HG02970 (cell line): Measurements from ENCODE around the gene PLSCR2.
A peak's percentile ranks its signal among the peaks of the same experiment; 100 is the strongest.
"Not testable (repeated sequence)": the region's sequence is repeated elsewhere in the genome, so short reads cannot be mapped to it uniquely, and the experiment has no call there.

ENCODE experiments used
- ATAC-seq: cut with Tn5 transposase; IDR thresholded peaks from one replicate; pipeline ENCODE4 v1.9.1; 2021; ENCODE audit warnings: mild to moderate bottlenecking, moderate library complexity, moderate number of reproducible peaks; ENCODE audit not compliant: unreplicated experiment, low FRiP score

The PLSCR2 gene, protein sequence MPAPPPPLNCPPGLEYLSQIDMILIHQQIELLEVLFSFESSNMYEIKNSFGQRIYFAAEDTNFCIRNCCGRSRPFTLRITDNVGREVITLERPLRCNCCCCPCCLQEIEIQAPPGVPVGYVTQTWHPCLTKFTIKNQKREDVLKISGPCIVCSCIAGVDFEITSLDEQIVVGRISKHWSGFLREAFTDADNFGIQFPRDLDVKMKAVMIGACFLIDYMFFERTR

DNA sequence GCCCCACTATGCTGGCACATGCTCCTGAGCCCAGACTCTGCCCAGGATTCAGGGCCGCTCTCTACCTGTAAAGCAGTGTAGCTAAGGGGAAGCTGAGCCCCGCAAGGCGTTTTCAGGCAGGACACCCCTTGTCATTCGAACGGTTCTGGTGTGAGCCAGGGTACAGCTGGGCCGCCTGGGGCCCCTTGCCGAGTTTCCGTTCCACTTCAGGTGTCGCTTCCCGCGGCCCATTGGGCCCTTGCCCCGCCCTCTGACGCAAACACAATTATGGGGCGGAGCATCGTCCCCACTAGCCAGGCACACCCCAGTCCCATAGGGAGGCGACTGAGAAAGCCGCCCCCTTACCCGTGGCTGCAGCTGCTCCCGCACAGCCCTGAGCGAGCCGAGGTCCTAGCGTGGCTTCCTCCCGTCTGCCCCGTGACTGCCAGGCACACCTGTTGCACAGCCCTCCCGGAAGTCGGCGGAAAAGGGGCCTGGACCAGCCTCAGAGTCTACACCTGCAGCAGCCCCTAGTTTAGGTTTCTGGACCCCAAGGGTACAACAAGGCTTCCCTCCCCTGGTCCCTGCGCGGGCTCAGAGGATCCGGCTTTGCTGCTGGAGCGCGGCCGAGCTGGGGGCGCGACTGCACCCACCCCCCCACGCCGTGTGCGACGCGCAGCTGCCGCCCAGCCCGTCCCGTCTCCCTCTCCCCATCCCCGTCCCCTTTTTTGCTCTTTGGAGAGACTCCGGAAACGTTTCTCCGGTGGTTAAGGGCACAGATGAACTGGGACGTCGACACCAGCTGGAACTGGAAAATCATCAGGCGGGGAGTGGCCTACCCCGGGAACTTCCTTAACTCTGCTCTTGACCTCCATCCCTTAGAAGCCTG is at the start of gene PLSCR2:
Gene PLSCR2 (minus strand): TSS at position 412 of the 868 bp plus-strand sequence. CDS start 9,657 bp downstream, outside the sequence.
- ATAC-seq: peak; percentile 97

DNA sequence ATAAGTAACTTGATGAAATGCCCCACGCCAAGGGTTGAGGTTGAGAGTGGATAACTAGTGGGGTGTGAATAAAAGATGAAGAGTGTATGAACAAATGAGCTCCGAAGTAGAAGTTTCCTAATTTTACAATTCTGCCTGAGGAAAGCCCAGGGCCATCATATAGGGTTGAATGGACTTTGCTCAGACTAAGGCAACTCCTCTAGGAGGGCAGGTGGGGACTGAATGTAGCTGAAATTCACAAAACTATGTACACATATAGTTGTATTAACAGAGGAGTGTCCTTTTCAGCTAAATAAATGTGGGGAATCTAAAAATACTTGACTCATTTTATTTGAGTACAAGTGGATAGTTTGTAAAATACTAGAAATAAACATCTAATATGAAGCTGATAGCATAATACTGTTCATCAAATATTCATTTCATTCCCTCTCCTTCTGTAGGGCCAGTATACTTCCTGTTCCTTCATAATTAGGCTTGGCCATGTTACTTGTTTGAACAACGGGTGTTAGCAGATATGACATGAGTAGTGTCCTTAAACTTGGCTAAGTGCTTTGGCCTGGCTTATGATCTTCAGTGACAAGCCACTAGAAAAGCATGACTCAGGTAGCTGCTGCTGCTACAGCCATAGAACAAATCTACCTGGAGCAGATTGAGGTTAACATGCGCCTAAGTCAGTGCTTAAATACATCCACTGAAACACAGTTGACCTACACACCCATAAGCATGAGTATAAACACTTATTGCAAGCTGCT is 48.5 kb upstream of the PLSCR2 start:
- ATAC-seq: no peak

DNA sequence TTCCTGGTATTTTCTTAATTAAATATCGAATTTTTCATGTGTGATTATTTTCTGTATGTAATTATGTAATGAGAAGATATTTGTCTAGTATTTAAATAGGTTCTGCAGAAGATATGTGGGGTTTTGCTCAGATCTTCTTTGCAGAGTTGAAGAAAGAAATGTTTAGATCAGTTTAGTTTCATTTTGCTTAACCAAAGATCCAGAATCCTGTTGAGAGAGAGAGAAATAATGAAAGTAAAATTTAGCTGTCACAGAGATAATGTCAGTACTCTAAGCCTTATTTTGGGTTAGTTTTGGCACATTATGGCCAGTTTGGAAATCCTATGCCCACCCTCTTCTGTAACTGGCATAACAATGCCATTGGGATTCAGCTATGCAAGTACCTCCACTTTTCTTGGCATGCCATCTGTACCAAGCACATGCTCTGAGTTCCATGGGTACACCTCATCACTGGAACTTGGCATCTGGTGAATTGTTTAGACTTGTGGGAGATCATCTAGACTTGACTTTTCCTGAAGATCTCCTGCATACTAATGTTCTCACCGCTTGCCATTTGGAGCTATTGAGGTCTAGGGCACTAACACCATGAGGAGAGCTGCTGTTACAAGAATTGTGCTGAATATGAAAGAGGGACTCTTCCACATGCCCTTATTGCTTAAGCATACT is 44.2 kb upstream of the PLSCR2 start:
- no peak for ATAC-seq

DNA sequence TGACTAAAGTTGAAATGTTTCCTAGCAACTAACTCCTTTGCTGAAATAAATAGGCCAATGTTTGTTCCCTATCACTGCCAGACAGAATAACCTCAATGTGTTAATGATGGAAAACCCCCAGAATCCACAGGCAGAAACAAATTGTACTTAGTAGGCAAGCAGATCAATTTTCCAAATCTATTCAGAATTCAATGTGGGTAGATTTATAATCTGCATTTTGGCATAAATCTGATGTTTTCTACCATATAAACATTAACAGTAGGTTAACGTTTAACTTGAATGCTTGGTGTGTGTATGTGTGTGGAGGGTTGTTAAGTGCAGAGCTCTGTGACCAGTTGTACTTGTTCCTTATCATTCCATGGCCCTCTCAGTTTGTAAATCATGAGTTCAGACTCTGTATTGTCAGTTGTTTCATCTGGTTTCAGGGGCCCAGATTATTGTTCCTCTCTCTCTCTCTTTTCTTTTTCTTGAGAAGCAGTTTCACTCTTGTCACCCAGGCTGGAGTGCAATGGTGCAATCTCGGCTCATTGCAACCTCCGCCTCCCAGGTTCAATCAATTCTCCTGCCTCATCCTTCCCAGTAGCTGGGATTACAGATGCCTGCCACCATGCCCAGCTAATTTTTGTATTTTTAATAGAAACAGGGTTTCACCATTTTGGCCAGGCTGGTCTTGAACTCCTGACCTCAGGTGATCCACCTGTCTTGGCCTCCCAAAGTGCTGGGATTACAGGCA is 42.2 kb upstream of the PLSCR2 start:
- no peak for ATAC-seq

DNA sequence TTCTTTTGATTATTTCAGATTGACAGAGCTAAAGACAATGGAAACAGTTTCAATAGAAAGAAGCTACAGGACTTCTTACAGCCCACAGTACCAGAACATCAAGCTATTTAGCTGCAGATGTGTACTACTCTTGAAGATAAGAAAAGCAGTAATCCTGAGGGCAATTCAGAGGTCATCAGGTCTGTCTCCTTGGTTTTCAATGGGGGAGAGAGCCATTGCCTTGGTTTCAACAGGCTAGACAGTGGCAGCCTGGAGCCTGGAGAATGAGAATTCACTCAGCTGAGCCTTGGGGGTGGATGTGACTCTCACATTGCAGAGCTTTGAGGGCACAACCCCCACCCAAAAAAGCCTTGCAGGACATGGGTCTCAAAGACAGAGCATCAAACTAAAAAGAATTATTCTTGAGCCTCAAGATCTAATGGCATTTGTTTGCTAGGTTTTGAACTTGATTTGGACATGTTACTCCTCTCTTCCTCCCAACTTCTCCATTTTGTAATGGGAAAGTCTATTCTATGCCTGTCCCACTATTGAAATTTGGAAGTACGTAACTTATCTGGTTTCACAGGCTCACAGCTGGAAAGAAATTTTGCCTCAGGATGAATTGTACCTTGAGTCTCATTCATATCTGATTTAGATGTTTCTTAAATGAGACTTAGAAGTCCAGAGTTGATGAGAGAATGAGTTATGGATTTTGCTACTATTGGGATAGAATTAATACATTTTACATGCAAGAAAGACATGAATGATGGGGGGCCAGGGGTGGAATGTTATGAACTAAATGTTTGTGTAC is 38.2 kb upstream of the PLSCR2 start:
- no peak for ATAC-seq

DNA sequence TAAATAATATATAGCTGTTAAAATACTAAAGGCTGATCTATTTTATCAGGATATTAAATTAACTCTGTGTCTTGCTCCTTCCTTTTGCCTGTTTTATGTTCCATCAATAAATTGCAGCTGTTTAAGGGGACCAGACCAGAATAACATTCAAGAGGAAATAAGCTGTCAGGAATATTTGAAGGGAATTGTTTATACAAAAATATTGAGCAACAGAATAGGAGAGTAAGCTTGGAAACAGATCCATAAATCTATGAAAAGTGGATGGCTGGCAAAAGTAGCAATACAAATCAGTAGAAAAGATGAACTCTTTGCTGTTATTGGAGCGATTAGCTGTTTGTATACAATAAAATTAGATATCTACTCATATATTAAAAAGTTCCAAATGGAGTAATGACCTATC is 36.2 kb upstream of the PLSCR2 start:
- no peak for ATAC-seq

DNA sequence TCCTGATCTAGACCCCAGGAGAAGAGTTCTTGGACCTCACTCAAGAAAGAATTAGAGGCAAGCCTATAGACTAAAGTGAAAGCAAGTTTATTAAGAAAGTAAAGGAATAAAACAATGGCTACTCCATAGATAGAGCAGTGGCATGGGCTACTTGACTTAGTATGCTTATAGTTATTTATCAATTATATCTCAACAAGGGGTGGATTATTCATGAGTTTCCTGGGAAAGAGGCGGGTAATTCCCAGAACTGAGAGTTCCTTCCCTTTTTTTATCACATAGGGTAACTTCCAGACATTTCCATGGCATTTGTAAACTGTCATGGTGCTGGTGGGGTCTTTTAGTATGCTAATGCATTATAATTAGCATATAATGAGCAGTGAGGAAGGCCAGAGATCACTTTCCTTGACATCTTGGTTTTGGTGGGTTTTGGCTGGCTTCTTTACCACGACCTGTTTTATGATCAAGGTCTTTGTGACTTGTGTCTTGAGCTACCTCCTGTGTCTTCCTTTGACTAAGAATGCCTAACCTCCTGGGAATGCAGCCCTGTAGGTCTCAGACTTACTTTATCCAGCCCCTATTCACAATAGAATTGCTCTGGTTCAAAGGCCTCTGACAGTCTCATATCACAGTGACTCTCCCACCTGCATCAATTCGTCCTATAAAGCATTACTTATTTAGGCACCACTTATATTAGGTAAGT is 35.3 kb upstream of the PLSCR2 start:
- no peak for ATAC-seq

DNA sequence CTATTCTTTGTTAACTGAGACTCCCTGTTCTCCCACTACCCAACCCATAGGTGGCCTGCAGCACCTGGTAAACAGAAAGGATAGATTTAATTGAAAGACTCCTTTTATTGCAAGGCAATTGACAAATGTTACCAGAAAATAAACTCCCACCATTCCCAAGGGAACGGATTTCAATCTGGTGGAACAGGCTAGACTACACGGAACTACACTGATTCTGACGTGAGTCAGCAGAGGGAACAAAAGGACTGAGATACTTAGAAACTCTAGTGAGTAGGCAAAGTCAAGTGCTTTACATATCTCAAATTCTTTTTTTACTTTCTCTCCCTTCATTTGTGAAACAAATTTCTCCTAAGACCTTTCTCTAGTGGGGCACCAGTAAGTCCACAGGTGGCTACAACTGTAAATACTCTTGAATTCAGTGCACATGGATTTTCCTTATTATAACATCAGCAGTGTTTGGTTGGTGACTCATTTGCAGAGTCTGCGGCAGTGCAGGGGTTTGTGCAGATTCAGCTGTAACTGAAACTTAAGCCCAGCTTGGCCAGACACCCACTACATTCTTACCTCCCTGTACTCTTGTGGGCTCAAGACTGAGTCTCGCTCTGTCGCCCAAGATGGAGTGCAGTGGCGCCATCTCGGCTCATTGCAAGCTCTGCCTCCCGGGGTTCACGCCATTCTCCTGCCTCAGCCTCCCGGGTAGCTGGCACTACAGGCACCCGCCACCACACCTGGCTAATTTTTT is 34.3 kb upstream of the PLSCR2 start:
- ATAC-seq: peak; percentile 96

DNA sequence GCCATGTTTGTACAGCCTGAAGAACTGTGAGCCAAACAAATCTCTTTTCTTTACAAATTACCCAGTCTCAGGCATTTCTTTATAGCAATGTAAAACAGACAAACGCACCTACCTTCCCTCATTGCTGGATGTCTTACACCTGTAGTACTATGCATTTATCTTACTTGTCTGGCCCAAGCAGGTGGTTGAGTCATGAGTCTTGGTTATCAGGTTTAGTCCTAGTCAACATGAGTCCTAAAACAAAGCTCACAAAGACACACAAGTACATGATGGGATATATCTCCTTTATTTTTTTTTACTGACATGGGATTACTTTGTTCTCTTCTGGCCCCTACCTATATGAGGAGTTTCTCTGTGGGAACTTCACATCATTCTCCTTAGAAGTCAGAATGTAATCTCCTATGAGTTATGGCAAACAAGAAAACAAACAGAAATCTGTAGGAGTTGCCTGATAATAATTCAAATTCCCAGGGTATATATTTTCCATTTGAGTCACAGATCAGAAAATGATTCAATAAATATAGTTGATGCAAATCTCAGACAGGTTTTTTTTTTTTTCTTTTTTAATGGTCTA is 33.6 kb upstream of the PLSCR2 start:
- no peak for ATAC-seq

DNA sequence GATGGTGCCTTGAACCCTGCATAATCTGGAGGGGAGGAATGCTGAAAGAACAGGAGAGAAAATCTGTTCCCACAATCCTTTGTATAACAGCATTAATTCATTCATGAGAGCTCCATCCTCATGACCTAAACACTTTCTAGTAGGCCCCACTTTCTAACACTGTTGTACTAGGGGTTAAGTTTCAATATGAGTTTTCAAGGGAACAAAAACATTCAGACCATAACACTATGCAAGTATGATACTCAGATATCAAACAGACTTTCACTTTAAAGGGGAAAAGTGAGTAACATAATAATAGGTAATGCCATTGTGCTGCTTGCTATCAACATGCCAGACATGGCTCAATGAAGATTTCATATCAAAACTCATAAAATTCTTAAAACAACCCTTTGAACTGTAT is 32.4 kb upstream of the PLSCR2 start:
- no peak for ATAC-seq

DNA sequence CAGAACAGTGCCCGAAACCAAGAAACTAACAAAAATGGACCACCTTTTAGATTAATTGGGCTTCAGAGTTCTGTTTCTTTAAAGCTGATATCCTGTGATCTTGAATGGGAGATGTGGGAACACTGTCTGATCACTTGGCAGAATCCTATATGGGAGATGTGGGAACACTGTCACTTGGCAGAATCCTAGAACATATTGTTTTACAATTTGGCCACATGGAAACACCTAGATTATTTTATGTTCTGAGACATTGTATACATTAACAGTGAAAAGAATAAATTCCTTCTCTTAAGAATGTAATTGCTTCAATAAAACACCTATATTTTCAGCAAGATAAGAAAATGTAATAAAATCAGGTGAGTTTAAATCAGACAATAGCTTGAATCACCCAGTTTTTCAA is 30.3 kb upstream of the PLSCR2 start:
- no peak for ATAC-seq

DNA sequence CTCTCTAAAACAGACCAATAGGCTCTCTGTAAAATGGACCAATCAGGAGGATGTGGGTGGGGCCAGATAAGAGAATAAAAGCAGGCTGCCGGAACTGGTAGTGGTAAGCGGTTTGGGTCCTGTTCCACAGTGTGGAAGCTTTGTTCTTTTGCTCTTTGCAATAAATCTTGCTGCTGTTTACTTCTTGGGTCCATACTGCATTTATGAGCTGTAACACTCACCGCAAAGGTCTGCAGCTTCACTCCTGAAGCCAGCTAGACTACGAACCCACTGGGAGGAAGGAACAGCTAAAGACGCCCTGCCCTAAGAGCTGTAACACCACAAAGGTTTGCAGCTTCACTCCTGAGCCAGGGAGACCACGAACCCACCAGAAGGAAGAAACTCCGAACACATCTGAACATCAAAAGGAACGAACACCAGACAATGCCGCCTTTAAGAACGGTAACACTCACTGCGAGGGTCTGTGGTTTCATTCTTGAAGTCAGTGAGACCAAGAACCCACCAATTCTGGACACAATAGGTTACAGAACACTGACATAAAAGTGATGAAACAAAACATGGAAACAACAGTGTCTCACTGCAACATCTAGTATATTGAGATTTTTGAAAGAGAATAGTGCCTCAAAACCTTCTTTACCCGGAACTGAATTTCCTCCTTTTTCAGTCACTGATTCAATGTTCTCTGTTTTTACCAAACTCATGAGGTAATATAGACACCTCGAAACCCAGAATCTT is 28.8 kb upstream of the PLSCR2 start:
- ATAC-seq: no peak

DNA sequence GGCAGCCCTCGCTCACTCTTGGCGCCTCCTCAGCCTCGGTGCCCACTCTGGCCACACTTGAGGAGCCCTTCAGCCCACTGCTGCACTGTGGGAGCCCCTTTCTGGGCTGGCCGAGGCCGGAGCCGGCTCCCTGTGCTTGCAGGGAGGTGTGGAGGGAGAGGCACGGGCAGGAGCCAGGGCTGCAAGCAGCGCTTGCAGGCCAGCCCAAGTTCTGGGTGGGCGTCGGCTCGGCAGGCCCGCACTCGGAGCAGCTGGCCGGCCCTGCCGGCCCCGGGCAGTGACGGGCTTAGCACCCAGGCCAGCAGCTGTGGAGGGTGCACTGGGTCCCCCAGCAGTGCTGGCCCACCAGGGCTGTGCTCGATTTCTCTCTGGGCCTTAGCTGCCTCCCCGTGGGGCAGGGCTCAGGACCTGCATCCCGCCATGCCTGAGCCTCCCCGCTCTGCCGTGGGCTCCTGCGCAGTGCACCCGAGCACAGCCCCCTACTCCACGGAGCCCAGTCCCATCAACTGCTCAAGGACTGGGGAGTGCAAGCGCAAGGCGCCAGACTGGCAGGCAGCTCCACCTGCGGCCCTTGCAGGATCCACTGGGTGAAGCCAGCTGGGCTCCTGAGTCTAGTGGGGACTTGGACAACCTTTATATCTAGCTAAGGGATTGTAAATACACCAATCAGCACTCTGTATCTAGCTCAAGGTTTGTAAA is 27.9 kb upstream of the PLSCR2 start:
- ATAC-seq: not testable (repeated sequence)

DNA sequence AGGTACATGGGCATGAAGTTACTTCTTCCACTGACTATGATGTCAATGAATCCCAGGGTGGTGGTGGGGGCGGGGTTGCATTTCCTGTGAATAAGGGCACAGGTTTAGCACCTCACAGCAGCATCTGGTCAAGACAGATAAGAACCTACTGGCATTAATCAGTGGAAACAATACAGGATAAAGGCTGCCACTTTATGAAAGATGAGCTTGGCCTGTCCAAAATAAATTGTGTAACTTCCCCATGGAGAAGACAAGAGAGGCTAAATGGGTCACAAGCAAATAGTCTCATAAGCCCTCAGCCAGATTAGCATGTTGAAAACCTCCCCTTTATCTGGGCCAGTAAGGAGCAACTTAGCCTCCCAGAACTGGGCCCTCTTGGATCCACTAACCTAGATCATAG is 27.4 kb upstream of the PLSCR2 start:
- ATAC-seq: no peak

DNA sequence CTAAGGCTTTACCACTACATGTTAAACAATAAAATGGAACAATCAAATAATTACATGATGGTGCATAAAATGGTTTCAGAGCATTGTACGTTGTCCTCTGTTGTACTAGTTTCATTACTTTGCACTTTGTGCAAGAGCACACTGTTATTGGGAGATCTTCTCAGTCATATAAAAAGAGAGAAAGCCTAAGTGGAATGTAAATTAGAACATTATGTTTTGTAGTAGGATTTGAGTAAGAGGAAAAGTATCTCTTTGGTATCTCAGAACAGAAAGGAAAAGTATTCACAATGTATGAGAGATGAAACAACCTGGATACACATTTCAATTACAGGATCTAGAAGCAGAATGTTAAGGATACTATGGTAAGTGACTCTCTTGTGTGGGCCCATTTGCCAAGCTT is 26.9 kb upstream of the PLSCR2 start:
- ATAC-seq: no peak

DNA sequence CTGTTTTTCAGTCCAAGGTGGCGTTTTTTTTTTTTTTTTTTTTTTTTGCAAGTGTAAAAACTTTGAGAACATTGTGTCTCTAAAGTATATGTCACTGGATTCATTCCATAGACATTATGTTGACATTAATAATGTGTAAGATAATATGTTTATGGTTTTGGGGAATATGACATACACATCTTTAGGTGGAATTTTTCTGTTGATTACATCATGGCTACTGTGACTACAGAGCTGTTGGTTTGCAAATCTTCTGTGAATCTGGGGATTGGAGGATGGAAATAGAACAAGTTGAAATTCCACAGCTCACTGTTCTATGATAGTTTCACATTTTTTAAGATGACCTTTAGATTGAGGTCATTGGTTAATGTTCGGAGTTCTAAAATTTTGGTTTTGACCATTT is 24.4 kb upstream of the PLSCR2 start:
- no peak for ATAC-seq
